SK-N-SH treated with all-trans-retinoic acid at 6 μM for 48 hours (cell line): ENCODE results near the gene GLRX.

ENCODE experiments used
- ISL1 ChIP-seq: fragments of 250-450 bp; sonication (Bioruptor Pico); IDR thresholded peaks from 2 replicates; pipeline ENCODE4 v2.1.2; 2022; ENCODE audit warnings: mild to moderate bottlenecking, moderate library complexity
- RARB ChIP-seq: fragments of 250-450 bp; sonication (Bioruptor Pico); IDR thresholded peaks from 2 replicates; pipeline ENCODE4 v1.8.0; 2021; ENCODE audit warnings: mild to moderate bottlenecking, moderate library complexity
- TSHZ2 ChIP-seq: fragments of 250-450 bp; sonication (Bioruptor Pico); IDR thresholded peaks from 2 replicates; pipeline ENCODE4 v1.5.0; 2020; ENCODE audit warnings: mild to moderate bottlenecking, moderate library complexity
- ZNF565 ChIP-seq: fragments of 450-650 bp; formaldehyde crosslinking; conservative IDR thresholded peaks from 2 replicates; pipeline ENCODE4 v1.5.0; 2020; ENCODE audit warnings: low read depth, mild to moderate bottlenecking, moderate library complexity

- TF ChIP-seq RARB (no peak), ZNF565 (no peak), ISL1 (CRISPR knock-in tag) (no peak), TSHZ2 (CRISPR knock-in tag) (no peak)
Observed at GRCh38 chr5:95835682-95836385, 13.3 kb upstream of the GLRX start.
